GM23338 (cell line): Measurements from ENCODE around the gene RIN3. TPM values are rescaled to one million over a fixed set of nuclear protein-coding genes. Genes with fewer than 3 reads are reported as not detected.

ENCODE experiments used
- ATAC-seq: fragments of 200-7000 bp; cut with Tn5 transposase; 3 replicates; pipeline ENCODE4 v1.9.1; 2020
- DNase-seq: peaks from one replicate; pipeline ENCODE4 v3.0.0-alpha.2; 2015; ENCODE audit warnings: low spot score
- H2AFZ ChIP-seq: fragments of 200-600 bp; sonication (generic); 2 replicates; pipeline ENCODE4 v1.8.0; 2016; ENCODE audit warnings: antibody characterized with exemption, mild to moderate bottlenecking, moderate library complexity
- H3F3A ChIP-seq: fragments of 200-600 bp; sonication (generic); replicated peaks from 2 replicates; pipeline ENCODE4 v1.8.0; 2017; ENCODE audit warnings: antibody characterized with exemption, mixed run types, low read depth
- H3K27ac ChIP-seq: fragments of 200-600 bp; sonication (generic); 2 replicates; pipeline ENCODE4 v1.6.1; 2016; ENCODE audit warnings: low read depth
- H3K27me3 ChIP-seq: fragments of 200-600 bp; sonication (generic); 2 replicates; pipeline ENCODE4 v1.8.0; 2016; ENCODE audit warnings: mild to moderate bottlenecking, mixed run types, moderate library complexity; ENCODE audit not compliant: insufficient read depth
- H3K36me3 ChIP-seq: fragments of 200-600 bp; sonication (generic); 2 replicates; pipeline ENCODE4 v1.8.0; 2016; ENCODE audit warnings: mild to moderate bottlenecking; ENCODE audit not compliant: insufficient read depth
- H3K4me1 ChIP-seq: fragments of 200-600 bp; sonication (generic); 2 replicates; pipeline ENCODE4 v1.8.0; 2016; ENCODE audit warnings: mild to moderate bottlenecking, moderate library complexity; ENCODE audit not compliant: insufficient read depth
- H3K4me2 ChIP-seq: fragments of 200-600 bp; sonication (generic); 2 replicates; pipeline ENCODE4 v1.7.1; 2017; ENCODE audit warnings: mixed run types
- H3K4me3 ChIP-seq: fragments of 200-600 bp; sonication (generic); 2 replicates; pipeline ENCODE4 v1.6.1; 2016; ENCODE audit warnings: mixed run types
- H3K79me2 ChIP-seq: fragments of 200-600 bp; sonication (generic); replicated peaks from 2 replicates; pipeline ENCODE4 v1.8.0; 2017; ENCODE audit warnings: mild to moderate bottlenecking; ENCODE audit not compliant: insufficient read depth
- H3K9me2 ChIP-seq: fragments of 200-600 bp; sonication (generic); 2 replicates; pipeline ENCODE4 v1.8.0; 2017; ENCODE audit not compliant: insufficient read depth
- H4K20me1 ChIP-seq: fragments of 200-600 bp; sonication (generic); replicated peaks from 2 replicates; pipeline ENCODE4 v1.8.0; 2017; ENCODE audit warnings: mild to moderate bottlenecking; ENCODE audit not compliant: insufficient read depth
- H3K27ac Mint-ChIP-seq: 2 replicates; pipeline ENCODE4 v1.8.0; 2020; ENCODE audit warnings: inconsistent platforms, mild to moderate bottlenecking, moderate library complexity, mixed read lengths
- H3K27me3 Mint-ChIP-seq: 3 replicates; pipeline ENCODE4 v1.8.0; 2022; ENCODE audit warnings: low read depth, mild to moderate bottlenecking, moderate library complexity, mixed read lengths, inconsistent platforms; ENCODE audit not compliant: insufficient read depth, poor library complexity
- H3K36me3 Mint-ChIP-seq: 3 replicates; pipeline ENCODE4 v1.8.0; 2021; ENCODE audit warnings: low read depth, mild to moderate bottlenecking, inconsistent platforms, moderate library complexity, mixed read lengths
- H3K4me1 Mint-ChIP-seq: 3 replicates; pipeline ENCODE4 v1.8.0; 2020; ENCODE audit warnings: mild to moderate bottlenecking, inconsistent platforms, mixed read lengths
- H3K4me3 Mint-ChIP-seq: 3 replicates; pipeline ENCODE4 v1.8.0; 2021; ENCODE audit warnings: moderate library complexity, mild to moderate bottlenecking, inconsistent platforms, mixed read lengths
- H3K9me3 Mint-ChIP-seq: 3 replicates; pipeline ENCODE4 v1.8.0; 2020; ENCODE audit warnings: moderate library complexity, mild to moderate bottlenecking, inconsistent platforms, mixed read lengths
- CREB1 ChIP-seq: fragments of 250-450 bp; sonication (Bioruptor Pico); IDR thresholded peaks from 2 replicates; pipeline ENCODE4 v1.5.0; 2020; ENCODE audit warnings: low read depth, mild to moderate bottlenecking, moderate library complexity
- CTCF ChIP-seq, 2 experiments: fragments of 200-600 bp in 1 of 2; sonication (generic) in 1 of 2; conservative IDR thresholded peaks; 2 replicates each; pipeline versions ENCODE4 v1.5.1 to v1.6.1; 2016 to 2017; ENCODE audit warnings: antibody characterized with exemption in 2 of 2, low read depth in 2 of 2, mild to moderate bottlenecking in 2 of 2, moderate library complexity in 1 of 2
- ETS1 ChIP-seq: IDR thresholded peaks from 2 replicates; pipeline ENCODE4 v1.6.1; 2016; ENCODE audit warnings: antibody characterized with exemption
- EZH2 ChIP-seq: fragments of 200-600 bp; sonication (generic); IDR thresholded peaks from one replicate; pipeline ENCODE4 v1.8.0; 2017; ENCODE audit warnings: antibody characterized with exemption, mild to moderate bottlenecking, low read depth; ENCODE audit not compliant: unreplicated experiment
- EZH2phosphoT487 ChIP-seq: fragments of 200-600 bp; sonication (generic); IDR thresholded peaks from one replicate; pipeline ENCODE4 v1.8.1; 2018; ENCODE audit warnings: antibody characterized with exemption; ENCODE audit not compliant: unreplicated experiment
- NANOG ChIP-seq: IDR thresholded peaks from 2 replicates; pipeline ENCODE4 v1.6.1; 2016; ENCODE audit warnings: antibody characterized with exemption, borderline replicate concordance
- POLR2AphosphoS5 ChIP-seq: IDR thresholded peaks from 2 replicates; pipeline ENCODE4 v1.6.1; 2016; ENCODE audit warnings: antibody characterized with exemption, low read depth
- REST ChIP-seq: IDR thresholded peaks from one replicate; pipeline ENCODE4 v1.6.1; 2018; ENCODE audit warnings: antibody characterized with exemption; ENCODE audit not compliant: unreplicated experiment
- STAT1 ChIP-seq: IDR thresholded peaks from one replicate; pipeline ENCODE4 v1.6.1; 2016; ENCODE audit warnings: antibody characterized with exemption; ENCODE audit not compliant: unreplicated experiment
- ZNF114 ChIP-seq: fragments of 250-450 bp; sonication (Bioruptor Pico); IDR thresholded peaks from 2 replicates; pipeline ENCODE4 v1.5.0; 2020; ENCODE audit warnings: mild to moderate bottlenecking, moderate library complexity
- ZNF331 ChIP-seq: fragments of 250-450 bp; sonication (Bioruptor Pico); IDR thresholded peaks from 2 replicates; pipeline ENCODE4 v1.5.0; 2020; ENCODE audit warnings: low read depth, mild to moderate bottlenecking, moderate library complexity
- polyA plus RNA-seq: library from polyadenylated mRNA; unstranded; fragments of >200 nt; fragmentation: Nextera tagmentation; extraction: Ambion mirVana; gene quantifications from 2 replicates; pipeline ENCODE4 v1.2.1, GENCODE V29; 2016
- total RNA-seq: library from RNA; depleted of rRNA; stranded (reverse); fragments of >200 nt; shearing (Covaris generic); gene quantifications from 2 replicates; pipeline ENCODE4 v1.2.3, GENCODE V29; 2014

RIN3 gene
- total and polyA plus RNA-seq, 2 experiments from 2014 or later, result 0.97 to 1.5 TPM

GRCh38 chr14:92655419-92656201 lies 142.0 kb downstream of the RIN3 start:
- Mint-ChIP-seq H3K27ac (no peak overlapping the region), H3K4me1 (no peaks in the 10 kb centered on the region; the same call in 1 of the 3 replicates), H3K36me3 (no peaks in the 10 kb centered on the region; the same call in 2 of the 3 replicates), H3K27me3 (peaks cover 7% of the 10 kb centered on the region), H3K9me3 (no peaks in the 10 kb centered on the region; the same call in 1 of the 3 replicates), H3K4me3 (no peak overlapping the region)
- TF ChIP-seq ZNF331, result no peak
- no peak for TF ChIP-seq CTCF (conservative IDR thresholded peaks at IDR 0.05; ENCODE audit: low read depth in 2 of 2)
- TF ChIP-seq CREB1 (CRISPR knock-in tag), result no peak
- no peak for TF ChIP-seq POLR2AphosphoS5
- no peak for TF ChIP-seq ZNF114 (CRISPR knock-in tag)
- no peak for TF ChIP-seq STAT1
- Histone ChIP-seq H3K4me3 (no peak overlapping the region), H3K27ac (no peak overlapping the region), H3K27me3 (no peaks in the 10 kb centered on the region), H3K4me1 (no peaks in the 10 kb centered on the region), H4K20me1 (no peaks in the 10 kb centered on the region), H3K79me2 (no peaks in the 10 kb centered on the region), H3K4me2 (no peak overlapping the region), H3K9me2 (no peaks in the 10 kb centered on the region), H3F3A (no peaks in the 10 kb centered on the region), H2AFZ (no peak overlapping the region), H3K36me3 (no peaks in the 10 kb centered on the region)
- DNase-seq (no peak), ATAC-seq (no peak)

GRCh38 chr14:92656306-92657081 lies 142.9 kb downstream of the RIN3 start:
- no peaks in the 10 kb centered on the region; the same call in 1 of the 3 replicates for H3K4me1 Mint-ChIP-seq

More at GRCh38 chr14:92656306-92657081, 142.9 kb downstream of the RIN3 start:
- no peaks in the 10 kb centered on the region; the same call in 1 of the 3 replicates for H3K9me3 Mint-ChIP-seq
- no peak for TF ChIP-seq EZH2
- TF ChIP-seq EZH2phosphoT487, result no peak
- TF ChIP-seq ETS1, result no peak
- TF ChIP-seq ZNF331, result no peak
- no peak for TF ChIP-seq STAT1
- TF ChIP-seq NANOG, result no peak
- TF ChIP-seq REST, result no peak
- TF ChIP-seq CTCF (conservative IDR thresholded peaks at IDR 0.05; ENCODE audit: low read depth in 2 of 2), result peak in 1 of 2 experiments; percentile 25; a peak in 1 of 4 replicates
- Histone ChIP-seq H3K4me3 (no peak overlapping the region), H3K9me2 (no peaks in the 10 kb centered on the region), H3K4me2 (no peak overlapping the region), H3K4me1 (no peaks in the 10 kb centered on the region), H3K36me3 (no peaks in the 10 kb centered on the region), H3K79me2 (no peaks in the 10 kb centered on the region), H4K20me1 (no peaks in the 10 kb centered on the region), H3K27me3 (no peaks in the 10 kb centered on the region), H3F3A (no peaks in the 10 kb centered on the region), H3K27ac (no peak overlapping the region), H2AFZ (no peak overlapping the region)
- H3K27ac Mint-ChIP-seq, result no peak overlapping the region
- H3K36me3 Mint-ChIP-seq, result no peaks in the 10 kb centered on the region; the same call in 2 of the 3 replicates
- no peak overlapping the region for H3K4me3 Mint-ChIP-seq
- ATAC-seq (no peak), DNase-seq (no peak)
- H3K27me3 Mint-ChIP-seq, result peaks cover 6% of the 10 kb centered on the region
